H1 (cell line): ENCODE results near the gene PDIA5. TPM values are rescaled to one million over a fixed set of nuclear protein-coding genes. Genes with fewer than 3 reads are reported as not detected.

Source experiments
- CTCF ChIA-PET: fragments of 300-600 bp; sonication (Branson Sonifier 250); formaldehyde crosslinking; loops from one replicate; lab custom pipeline; 2021; ENCODE audit not compliant: partially characterized antibody; lab: Charles Lee
- POLR2A ChIA-PET: fragments of 300-600 bp; sonication (Branson Sonifier 250); formaldehyde crosslinking; loops from one replicate; lab custom pipeline; 2021; ENCODE audit warnings: inconsistent platforms; ENCODE audit not compliant: partially characterized antibody; lab: Charles Lee
- DNase-seq, 2 experiments: peaks; one replicate each; pipeline versions ENCODE4 v3.0.0 to v3.0.0-alpha.2; 2010 to 2022; ENCODE audit warnings: low spot score in 2 of 2, low read depth in 1 of 2, mixed read lengths in 1 of 2
- FAIRE-seq: peaks from 2 replicates; lab custom pipeline; 2011; peaks lifted over from hg19 to GRCh38; lab: Jason Lieb, UNC
- H2AFZ ChIP-seq: 2 replicates; pipeline ENCODE4 v1.8.1; 2012; ENCODE audit warnings: low read length, inconsistent platforms
- H2AK5ac ChIP-seq: 2 replicates; pipeline ENCODE4 v1.6.1; 2013; ENCODE audit warnings: low read depth, low read length
- H2BK120ac ChIP-seq: replicated peaks from 2 replicates; pipeline ENCODE3; 2013; ENCODE audit warnings: low read depth, low read length, inconsistent platforms
- H2BK12ac ChIP-seq: 2 replicates; pipeline ENCODE4 v1.6.1; 2013; ENCODE audit warnings: low read depth, low read length
- H2BK15ac ChIP-seq: 2 replicates; pipeline ENCODE4 v1.6.1; 2013; ENCODE audit warnings: low read length
- H2BK20ac ChIP-seq: 2 replicates; pipeline ENCODE4 v1.6.1; 2013; ENCODE audit warnings: low read length
- H2BK5ac ChIP-seq: 2 replicates; pipeline ENCODE4 v1.6.1; 2013; ENCODE audit warnings: low read depth, low read length
- H3K14ac ChIP-seq: 2 replicates; pipeline ENCODE4 v1.6.1; 2013; ENCODE audit warnings: inconsistent platforms; ENCODE audit not compliant: insufficient read length
- H3K18ac ChIP-seq: 2 replicates; pipeline ENCODE4 v1.6.1; 2013; ENCODE audit warnings: low read length; ENCODE audit errors: extremely low read depth
- H3K23ac ChIP-seq: 2 replicates; pipeline ENCODE4 v1.6.1; 2013; ENCODE audit warnings: inconsistent platforms; ENCODE audit not compliant: insufficient read length
- H3K23me2 ChIP-seq: 2 replicates; pipeline ENCODE4 v1.6.1; 2013; ENCODE audit warnings: low read depth, low read length
- H3K27ac ChIP-seq: 2 replicates; pipeline ENCODE4 v1.6.1; 2011; ENCODE audit warnings: low read depth, low read length, inconsistent platforms
- H3K27me3 ChIP-seq, 4 experiments: replicated peaks in 1 of 4; 1 replicate in 1 of 4; 2 replicates in 3 of 4; pipeline versions ENCODE4 v1.6.1 to v1.8.1; 2011 to 2013; ENCODE audit warnings: low read length in 3 of 4, mild to moderate bottlenecking in 3 of 4, inconsistent platforms in 2 of 4, mixed read lengths in 2 of 4, moderate library complexity in 1 of 4; ENCODE audit not compliant: control insufficient read depth in 3 of 4, insufficient read depth in 3 of 4; ENCODE audit errors: extremely low read depth in 1 of 4
- H3K36me3 ChIP-seq, 4 experiments: 2 replicates each; pipeline versions ENCODE4 v1.6.1 to v1.8.1; 2011 to 2013; ENCODE audit warnings: mild to moderate bottlenecking in 4 of 4, low read length in 3 of 4, moderate library complexity in 2 of 4, control low read depth in 1 of 4, inconsistent platforms in 1 of 4; ENCODE audit not compliant: insufficient read depth in 4 of 4, control insufficient read depth in 2 of 4
- H3K4ac ChIP-seq: replicated peaks from 2 replicates; pipeline ENCODE3; 2013; ENCODE audit warnings: low read length, low read depth, mixed read lengths, inconsistent platforms; ENCODE audit not compliant: insufficient read length
- H3K4me1 ChIP-seq, 4 experiments: replicated peaks in 1 of 4; 1 replicate in 1 of 4; 2 replicates in 3 of 4; pipeline versions ENCODE4 v1.6.1 to v1.8.1; 2011 to 2013; ENCODE audit warnings: low read length in 3 of 4, inconsistent platforms in 2 of 4, mixed read lengths in 1 of 4; ENCODE audit not compliant: insufficient read depth in 4 of 4, control insufficient read depth in 3 of 4
- H3K4me2 ChIP-seq, 2 experiments: 2 replicates each; pipeline versions ENCODE4 v1.6.1 to v1.8.1; 2011 to 2013; ENCODE audit warnings: low read depth in 2 of 2, low read length in 2 of 2, control low read depth in 1 of 2, inconsistent platforms in 1 of 2, mild to moderate bottlenecking in 1 of 2; ENCODE audit not compliant: insufficient read depth in 1 of 2
- H3K4me3 ChIP-seq, 4 experiments: fragments of 200-600, 300-600 bp in 1 of 4; sonication (generic), shearing (Covaris generic), sonication (Bioruptor Twin) in 1 of 4; 2 replicates each; pipeline versions ENCODE4 v1.5.1 to v1.8.1; 2011 to 2016; ENCODE audit warnings: low read length in 4 of 4, low read depth in 3 of 4, control low read depth in 2 of 4, inconsistent platforms in 2 of 4, mild to moderate bottlenecking in 2 of 4, mixed read lengths in 1 of 4, moderate library complexity in 1 of 4; ENCODE audit not compliant: insufficient read depth in 2 of 4; ENCODE audit errors: extremely low read depth in 1 of 4
- H3K56ac ChIP-seq: replicated peaks from 2 replicates; pipeline ENCODE3; 2013; ENCODE audit warnings: low read depth, mild to moderate bottlenecking, mixed read lengths, low read length, inconsistent platforms; ENCODE audit not compliant: insufficient read length
- H3K79me1 ChIP-seq: 2 replicates; pipeline ENCODE4 v1.6.1; 2013; ENCODE audit warnings: low read depth, low read length, control low read depth
- H3K79me2 ChIP-seq, 2 experiments: 2 replicates each; pipeline versions ENCODE4 v1.6.1 to v1.8.1; 2012 to 2013; ENCODE audit warnings: low read length in 2 of 2, mild to moderate bottlenecking in 2 of 2, inconsistent platforms in 1 of 2; ENCODE audit not compliant: insufficient read depth in 2 of 2, control insufficient read depth in 1 of 2
- H3K9ac ChIP-seq, 4 experiments: replicated peaks in 1 of 4; 1 replicate in 1 of 4; 2 replicates in 3 of 4; pipeline versions ENCODE4 v1.6.1 to v1.8.1; 2011 to 2013; ENCODE audit warnings: low read depth in 3 of 4, low read length in 3 of 4, control low read depth in 2 of 4, mild to moderate bottlenecking in 2 of 4, moderate library complexity in 2 of 4, inconsistent platforms in 1 of 4; ENCODE audit errors: extremely low read depth in 1 of 4
- H3K9me3 ChIP-seq, 2 experiments: 2 replicates each; pipeline versions ENCODE4 v1.6.1 to v1.8.1; 2012 to 2013; ENCODE audit warnings: mild to moderate bottlenecking in 2 of 2, moderate library complexity in 2 of 2, control low read depth in 1 of 2, inconsistent platforms in 1 of 2, low read depth in 1 of 2, low read length in 1 of 2, mixed read lengths in 1 of 2; ENCODE audit not compliant: insufficient read depth in 2 of 2
- H4K20me1 ChIP-seq, 2 experiments: replicated peaks in 1 of 2; 2 replicates each; pipeline versions ENCODE3 to v1.8.1; 2011 to 2013; ENCODE audit warnings: inconsistent platforms in 2 of 2, low read length in 2 of 2, mild to moderate bottlenecking in 1 of 2; ENCODE audit not compliant: insufficient read depth in 2 of 2, control insufficient read depth in 1 of 2
- H4K5ac ChIP-seq: 2 replicates; pipeline ENCODE4 v1.6.1; 2013; ENCODE audit warnings: low read length, low read depth, mixed read lengths, inconsistent platforms; ENCODE audit not compliant: insufficient read length
- H4K8ac ChIP-seq: 2 replicates; pipeline ENCODE4 v1.8.0; 2013; ENCODE audit warnings: mild to moderate bottlenecking, moderate library complexity, low read length, inconsistent platforms; ENCODE audit not compliant: insufficient read depth; ENCODE audit errors: extremely low read depth
- H4K91ac ChIP-seq: replicated peaks from 2 replicates; pipeline ENCODE3; 2013; ENCODE audit warnings: low read length, mixed read lengths, inconsistent platforms; ENCODE audit not compliant: insufficient read length
- ATF2 ChIP-seq: IDR thresholded peaks from 2 replicates; pipeline ENCODE4 v1.6.1; 2012; ENCODE audit warnings: low read length, inconsistent platforms
- CEBPB ChIP-seq: IDR thresholded peaks from 2 replicates; pipeline ENCODE4 v1.6.1; 2012; ENCODE audit warnings: low read depth, low read length
- CTCF ChIP-seq, 3 experiments: IDR thresholded peaks; 1 replicate in 2 of 3; 2 replicates in 1 of 3; pipeline versions ENCODE4 v1.5.1 to v1.6.1; 2011; ENCODE audit warnings: low read length in 3 of 3, mild to moderate bottlenecking in 3 of 3, inconsistent platforms in 2 of 3, low read depth in 1 of 3, moderate library complexity in 1 of 3; ENCODE audit not compliant: insufficient read depth in 1 of 3; ENCODE audit errors: control extremely low read depth in 1 of 3
- NANOG ChIP-seq: IDR thresholded peaks from 2 replicates; pipeline ENCODE4 v1.6.1; 2011; ENCODE audit warnings: low read length, low read depth, mild to moderate bottlenecking, inconsistent platforms; ENCODE audit not compliant: insufficient read depth, poor library complexity, severe bottlenecking
- PHF8 ChIP-seq: fragments of 200-600 bp; sonication (generic); conservative IDR thresholded peaks from 2 replicates; pipeline ENCODE4 v1.7.1; 2012; ENCODE audit warnings: low read depth, mild to moderate bottlenecking, inconsistent platforms, low read length, moderate library complexity
- POU5F1 ChIP-seq: IDR thresholded peaks from 2 replicates; pipeline ENCODE4 v1.6.1; 2011; ENCODE audit warnings: low read depth, mild to moderate bottlenecking, low read length, moderate library complexity
- RFX5 ChIP-seq: IDR thresholded peaks from 2 replicates; pipeline ENCODE4 v1.6.1; 2011; ENCODE audit warnings: low read depth, low read length, improper control_type of control experiment, borderline replicate concordance
- SIX5 ChIP-seq: IDR thresholded peaks from 2 replicates; pipeline ENCODE4 v1.6.1; 2011; ENCODE audit warnings: mild to moderate bottlenecking, low read depth, low read length
- SP1 ChIP-seq: IDR thresholded peaks from 2 replicates; pipeline ENCODE4 v1.6.1; 2011; ENCODE audit warnings: low read depth, low read length
- ZNF274 ChIP-seq: IDR thresholded peaks from 2 replicates; pipeline ENCODE4 v1.7.0; 2012; ENCODE audit warnings: low read length, borderline replicate concordance; ENCODE audit errors: extremely low read depth
- WGBS, 2 experiments: shearing (Covaris generic) in 1 of 2; methylation state at CpG; one replicate each; pipeline versions ENCODE4 v1.1.6 to v1.1.7; 2013 to 2015; ENCODE audit warnings: low lambda C conversion rate in 2 of 2, mixed read lengths in 2 of 2, inconsistent platforms in 1 of 2, low coverage in 1 of 2, missing lambda C conversion rate in 1 of 2; ENCODE audit not compliant: insufficient replicate concordance in 2 of 2, insufficient coverage in 1 of 2, insufficient read length in 1 of 2; ENCODE audit errors: extremely low coverage in 1 of 2, missing lambda C conversion rate in 1 of 2; 5-methylcytosine and 5-hydroxymethylcytosine counted together
- polyA plus RNA-seq, 7 experiments: library from polyadenylated mRNA; depleted of rRNA in 3 of 7; stranded (reverse) in 5 of 7; unstranded in 2 of 7; fragments of >200 nt in 5 of 7; fragments of 200-250 nt in 2 of 7; gene quantifications; 1 replicate in 5 of 7; 2 replicates in 1 of 7; 4 replicates in 1 of 7; pipeline versions ENCODE4 v1.2.1 to v1.2.3, GENCODE V29; 2011 to 2013; ENCODE audit warnings: missing spikeins in 2 of 7, mixed read lengths in 2 of 7
- total RNA-seq: library from RNA; stranded (reverse); fragmentation: NEBNext Ultra II Directional; extraction: Animal tissue kit (Norgen Biotek cat#: 25700); gene quantifications from 2 replicates; pipeline ENCODE4 v1.2.1, GENCODE V29; 2021

PDIA5 gene
- total and polyA plus RNA-seq, 2 of the 8 experiments (the other 6 are each of a cell fraction or from before 2014, with no cell fraction given), result 18.2 to 32.8 TPM

- Histone ChIP-seq H4K20me1 (peaks cover 0 to 2% of the 10 kb centered on the region in 2 experiments), H3K9ac (no peak overlapping the region), H3K4me1 (no peaks in the 10 kb centered on the region), H2BK5ac (no peak overlapping the region), H2BK12ac (no peak overlapping the region), H3K18ac (no peak overlapping the region), H3K14ac (no peak overlapping the region), H2BK120ac (no peak overlapping the region), H2AK5ac (no peak overlapping the region), H3K4me3 (no peak overlapping the region), H3K79me1 (no peaks in the 10 kb centered on the region), H3K79me2 (no peaks in the 10 kb centered on the region), H3K9me3 (no peaks in the 10 kb centered on the region), H4K91ac (no peak overlapping the region), H3K27me3 (no peaks in the 10 kb centered on the region), H2AFZ (no peak overlapping the region), H3K27ac (no peak overlapping the region), H4K8ac (no peak overlapping the region), H3K4me2 (no peak overlapping the region), H4K5ac (no peak overlapping the region), H3K23ac (no peak overlapping the region), H3K23me2 (no peaks in the 10 kb centered on the region), H3K36me3 (peaks cover 0 to 14% (median 7%) of the 10 kb centered on the region in 4 experiments; a peak in 6 of 8 replicates), H2BK15ac (no peak overlapping the region), H3K4ac (no peak overlapping the region), H3K56ac (no peak overlapping the region), H2BK20ac (no peak overlapping the region)
- WGBS, 2 experiments, result 86% methylated on average over 3 of the region's 3 CpGs; no CpG with 5 or more reads in 1 of the 2 experiments
- FAIRE-seq (no peak), DNase-seq (no peak)
- CTCF ChIA-PET, result interaction anchor here (0.7 to 1.6 kb wide), 5 partner anchors 17 to 211 kb away, joined by 3 to 5 read pairs (median 4); no protein-coding TSS in a partner anchor
- POLR2A ChIA-PET, result no interaction called here
- TF ChIP-seq SIX5, result no peak
- no peak for TF ChIP-seq RFX5
- no peak for TF ChIP-seq CEBPB
- no peak for TF ChIP-seq ATF2
- no peak for TF ChIP-seq POU5F1
- TF ChIP-seq CTCF (IDR thresholded peaks at IDR 0.05; ENCODE audit: control extremely low read depth in 1 of 3, insufficient read depth in 1 of 3, low read depth in 1 of 3, low read length in 3 of 3), result no peak
- TF ChIP-seq SP1, result no peak
- no peak for TF ChIP-seq PHF8
- TF ChIP-seq ZNF274, result no peak
- no peak for TF ChIP-seq NANOG
Measured at GRCh38 chr3:123152687-123153086, 85.9 kb downstream of the PDIA5 start.
